ENCODE measurements around the gene DACH1.

DACH1 gene

GRCh38 chr13:71695662-71696061 lies 171.3 kb downstream of the DACH1 start:
- FAIRE-seq, result no peak

- FAIRE-seq, result no peak
Observed at GRCh38 chr13:71685072-71685471, 181.9 kb downstream of the DACH1 start.

- no peak for FAIRE-seq
Observed at GRCh38 chr13:71681901-71682613, 184.9 kb downstream of the DACH1 start.

- no peak for FAIRE-seq
Observed at GRCh38 chr13:71677124-71677523, 189.9 kb downstream of the DACH1 start.

- no peak for FAIRE-seq
Observed at GRCh38 chr13:71672512-71672911, 194.5 kb downstream of the DACH1 start.

- FAIRE-seq, result no peak
Observed at GRCh38 chr13:71663431-71663830, 203.6 kb downstream of the DACH1 start.

GRCh38 chr13:71661921-71662320 lies 205.1 kb downstream of the DACH1 start:
- no peak for FAIRE-seq

GRCh38 chr13:71659404-71659803 lies 207.6 kb downstream of the DACH1 start:
- FAIRE-seq, result no peak

GRCh38 chr13:71645467-71645866 lies 221.5 kb downstream of the DACH1 start:
- FAIRE-seq, result no peak

GRCh38 chr13:71644579-71644978 lies 222.4 kb downstream of the DACH1 start:
- FAIRE-seq, result no peak

GRCh38 chr13:71643448-71643860 lies 223.6 kb downstream of the DACH1 start:
- no peak for FAIRE-seq

GRCh38 chr13:71638751-71639150 lies 228.3 kb downstream of the DACH1 start:
- FAIRE-seq, result no peak

GRCh38 chr13:71634602-71635443 lies 232.2 kb downstream of the DACH1 start:
- no peak for FAIRE-seq

- no peak for FAIRE-seq
Observed at GRCh38 chr13:71634182-71634581, 232.8 kb downstream of the DACH1 start.

GRCh38 chr13:71632721-71633120 lies 234.3 kb downstream of the DACH1 start:
- no peak for FAIRE-seq

- no peak for FAIRE-seq
Observed at GRCh38 chr13:71632206-71632605, 234.8 kb downstream of the DACH1 start.

GRCh38 chr13:71629167-71629566 lies 237.8 kb downstream of the DACH1 start:
- FAIRE-seq, result no peak

GRCh38 chr13:71626421-71627117 lies 240.4 kb downstream of the DACH1 start:
- FAIRE-seq, result no peak

GRCh38 chr13:71625694-71626093 lies 241.3 kb downstream of the DACH1 start:
- no peak for FAIRE-seq

GRCh38 chr13:71624653-71625600 lies 242.1 kb downstream of the DACH1 start:
- no peak for FAIRE-seq

GRCh38 chr13:71621174-71622124 lies 245.6 kb downstream of the DACH1 start:
- no peak for FAIRE-seq
